Hematopoietic multipotent progenitor cell treated with erythropoietin and hydrocortisone succinate and interleukin-3 and kit ligand, for 6 days (in vitro differentiated cells): ENCODE results near the gene ACBD3.
"Not testable (repeated sequence)": the region's sequence is repeated elsewhere in the genome, so short reads cannot be mapped to it uniquely, and the experiment has no call there.

Source experiments
- DNase-seq: peaks from one replicate; pipeline ENCODE4 v3.0.0-alpha.2; 2015

ACBD3 gene

DNA sequence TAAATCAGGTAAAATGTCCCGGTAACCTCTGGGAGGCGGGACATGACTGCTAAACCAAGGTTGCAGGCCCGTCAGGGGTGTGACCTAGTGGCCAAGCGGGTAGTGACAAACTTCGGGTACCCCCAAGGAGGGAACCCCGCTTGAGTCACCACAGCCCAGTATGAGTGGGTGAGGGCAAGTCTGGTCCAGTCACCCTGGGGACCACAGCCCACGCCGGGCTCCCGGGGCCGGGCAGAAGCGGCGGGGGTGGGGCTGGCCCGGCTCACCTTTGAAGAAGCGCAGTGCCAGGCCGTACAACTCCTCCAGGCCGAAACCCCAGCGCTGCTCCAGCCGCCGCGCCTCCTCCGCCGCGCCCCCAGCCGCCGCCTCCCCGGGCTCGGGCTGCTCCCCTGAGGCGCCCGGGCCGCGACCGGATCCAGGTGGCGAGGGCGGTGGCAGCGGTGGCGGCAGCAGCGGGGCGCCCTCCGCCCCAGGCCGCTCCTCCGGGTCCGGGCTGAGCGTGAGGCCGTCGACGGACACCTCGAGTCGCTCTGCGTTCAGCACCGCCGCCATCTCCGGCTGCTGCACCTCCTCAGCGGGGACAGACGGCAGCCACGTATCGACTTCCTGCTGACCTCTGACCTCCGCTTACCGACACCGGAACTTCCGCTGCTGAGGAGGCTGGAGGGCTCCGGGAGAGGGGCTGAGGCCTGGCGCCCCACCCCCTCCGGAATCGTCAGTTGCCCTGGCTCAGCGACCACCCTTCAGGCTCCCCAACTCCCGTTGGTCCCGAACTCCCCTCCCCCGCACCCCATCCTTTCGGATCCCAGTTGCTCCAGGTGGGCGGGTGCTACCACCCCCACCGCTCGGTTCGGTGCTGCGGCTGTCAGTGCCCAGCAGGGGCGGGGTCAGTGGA is at the start of gene ACBD3:
Gene ACBD3, minus strand, starts transcription at position 618 of the 895 bp plus-strand sequence. Its CDS starts 66 bp downstream, at position 552.
- DNase-seq, result peak; percentile 94

DNA sequence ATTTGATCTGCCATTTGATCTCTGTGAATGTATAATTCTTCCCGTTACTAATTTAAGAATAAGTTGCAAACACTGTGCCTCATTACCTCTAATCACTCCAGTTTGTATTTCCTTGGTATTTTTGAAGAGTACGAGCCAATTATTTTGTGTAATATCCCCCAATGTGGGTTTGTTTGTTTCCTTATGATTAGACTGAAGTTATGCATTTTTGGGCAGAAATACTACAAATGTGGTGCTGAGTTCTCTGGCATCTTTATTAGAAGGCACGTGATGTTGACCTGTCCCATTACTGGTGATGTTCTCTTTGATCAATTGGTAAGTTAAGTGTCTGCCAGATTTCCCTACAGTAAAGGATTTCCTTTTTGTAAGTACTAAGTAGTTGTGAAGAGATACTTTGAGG is 47.3 kb upstream of the ACBD3 start:
- no peak for DNase-seq

DNA sequence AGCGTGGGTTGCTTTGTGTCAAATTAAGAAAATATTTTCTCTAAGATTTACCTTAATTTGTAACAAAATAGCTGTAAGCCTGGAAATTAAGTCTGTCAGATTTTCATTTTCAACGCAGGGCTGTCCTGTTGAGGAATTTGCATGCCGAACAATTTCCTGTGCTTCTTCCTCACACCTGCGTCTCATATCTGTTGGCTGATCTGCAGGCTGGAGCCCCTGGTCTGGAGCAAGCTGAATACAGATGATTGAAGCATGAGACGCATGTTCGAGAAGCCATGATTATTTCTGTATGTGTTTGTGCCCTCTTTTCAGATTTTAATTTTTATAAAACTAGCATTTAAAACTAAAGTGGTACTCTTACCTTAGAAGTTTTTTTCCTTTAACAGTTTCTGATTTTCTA is 46.8 kb upstream of the ACBD3 start:
- DNase-seq, result no peak

DNA sequence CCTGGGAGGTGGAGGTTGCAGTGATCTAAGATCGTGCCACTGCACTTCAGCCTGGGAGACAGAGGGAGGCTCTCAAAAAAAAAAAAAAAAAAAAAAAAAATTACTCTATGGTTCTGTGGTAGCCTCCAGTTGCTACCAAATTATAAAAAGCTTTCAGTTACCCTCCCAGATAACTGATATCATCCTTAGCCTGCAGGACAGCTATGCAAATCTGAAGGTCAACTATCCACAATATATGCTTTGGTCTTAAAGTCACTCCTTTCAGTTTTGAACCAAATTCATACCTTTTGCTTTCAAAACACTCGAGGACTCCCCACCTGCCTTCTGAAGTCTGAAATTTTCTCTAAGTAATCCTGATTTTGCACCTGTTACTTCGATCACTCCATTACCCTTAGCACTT is 40.1 kb upstream of the ACBD3 start:
- no peak for DNase-seq

DNA sequence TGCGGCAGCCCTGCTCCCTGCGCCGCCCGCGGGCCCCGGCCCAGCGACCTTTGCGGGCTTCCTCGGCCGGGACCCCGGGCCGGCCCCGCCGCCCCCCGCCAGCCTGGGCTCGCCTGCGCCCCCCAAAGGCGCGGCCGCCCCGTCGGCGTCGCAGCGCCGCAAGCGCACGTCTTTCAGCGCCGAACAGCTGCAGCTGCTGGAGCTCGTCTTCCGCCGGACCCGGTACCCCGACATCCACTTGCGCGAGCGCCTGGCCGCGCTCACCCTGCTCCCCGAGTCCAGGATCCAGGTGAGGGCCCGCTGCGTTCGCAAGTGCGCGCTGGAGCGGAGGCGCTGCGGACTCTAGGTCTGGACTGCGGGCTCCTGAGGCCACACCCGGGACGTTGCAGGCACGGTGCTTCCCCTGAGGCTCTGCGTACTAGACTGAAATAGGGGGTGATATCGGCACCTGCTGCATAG is 37.3 kb upstream of the ACBD3 start:
- peak; percentile 49 for DNase-seq

DNA sequence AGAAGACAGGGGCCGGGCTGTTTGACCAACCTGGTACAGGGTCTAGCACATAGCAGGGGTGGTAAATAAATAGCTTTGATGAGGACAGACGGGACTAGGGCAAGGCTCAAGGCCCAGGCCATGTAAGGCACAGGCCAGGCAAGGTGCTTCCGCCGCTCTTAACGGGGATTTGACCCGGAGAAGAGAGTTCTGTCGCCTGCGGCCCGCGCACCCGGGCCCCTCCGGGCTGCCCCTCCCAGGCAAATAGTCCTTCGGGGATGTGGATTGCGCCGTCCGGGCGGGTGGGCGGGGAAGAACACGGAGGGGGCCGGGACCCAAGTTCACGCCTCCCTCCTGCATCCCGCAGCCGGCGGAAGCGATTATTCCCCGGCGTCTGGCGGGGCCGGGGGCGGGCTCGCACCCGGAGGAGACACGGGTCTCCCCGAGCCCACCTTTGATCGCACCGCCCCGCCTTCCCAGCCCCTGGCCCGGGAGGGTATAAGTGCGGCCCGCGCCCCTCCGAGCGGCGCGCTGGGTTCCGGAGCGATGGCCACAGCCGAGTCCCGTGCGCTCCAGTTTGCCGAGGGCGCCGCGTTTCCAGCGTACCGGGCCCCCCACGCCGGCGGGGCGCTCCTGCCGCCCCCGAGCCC is 36.7 kb upstream of the ACBD3 start, which contains the start of gene MIXL1:
Gene MIXL1, plus strand, starts transcription at position 508 of the 629 bp plus-strand sequence. Its CDS starts 18 bp downstream, at position 526.
- peak; percentile 19 for DNase-seq

DNA sequence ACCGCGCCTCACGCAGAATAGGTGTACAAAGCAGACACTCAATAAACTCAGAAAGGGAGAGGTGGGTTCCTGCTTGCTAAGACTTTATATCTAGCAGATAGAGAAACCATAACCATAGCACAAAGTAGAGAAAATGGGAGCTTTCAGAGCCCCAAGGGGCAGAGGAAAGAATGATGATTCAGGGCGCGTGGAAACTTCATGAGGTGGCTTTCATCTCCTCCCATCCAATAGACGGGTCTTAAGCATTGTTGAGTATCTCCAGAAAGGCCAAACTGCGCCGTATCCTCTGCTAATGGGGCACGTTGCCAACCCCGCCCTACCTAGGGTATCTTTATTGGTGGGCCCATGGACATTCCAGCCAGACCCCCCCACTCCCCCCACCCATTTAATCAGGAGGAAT is 36.1 kb upstream of the ACBD3 start:
- DNase-seq, result no peak

DNA sequence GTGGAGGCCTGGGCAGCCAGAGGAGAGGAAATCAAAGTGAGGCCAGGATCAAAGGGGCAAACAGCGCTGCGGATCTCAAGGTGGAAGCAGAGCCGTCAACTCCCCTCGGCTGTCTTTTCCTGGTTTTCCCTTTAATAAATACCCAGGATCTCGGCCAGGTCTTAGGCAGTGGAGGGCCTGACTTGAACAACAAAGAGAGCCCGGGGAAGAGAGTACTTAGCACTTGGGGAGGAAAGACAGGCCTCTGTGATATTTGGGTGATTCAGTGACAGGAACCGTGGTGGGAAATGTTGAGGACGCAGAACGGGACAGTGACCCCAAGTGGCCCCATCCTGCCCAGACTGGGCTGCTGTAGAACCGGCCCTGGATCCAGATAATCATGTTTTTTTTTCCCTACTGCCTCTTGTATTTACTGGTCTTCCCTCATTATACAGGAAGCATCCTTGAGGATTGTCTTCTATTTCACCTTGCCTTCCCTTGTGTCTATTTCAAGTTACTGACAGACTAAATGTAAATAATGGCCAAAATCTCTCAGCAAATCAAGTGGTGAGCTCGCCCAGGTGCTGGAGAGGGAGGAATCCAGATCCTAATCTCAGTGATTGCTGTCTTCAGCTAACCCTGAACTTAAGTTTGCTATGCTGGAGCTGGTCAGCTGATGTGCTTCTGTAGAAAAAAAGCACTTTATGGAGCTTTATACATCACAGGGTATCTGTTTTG is 34.1 kb upstream of the ACBD3 start:
- DNase-seq, result no peak

DNA sequence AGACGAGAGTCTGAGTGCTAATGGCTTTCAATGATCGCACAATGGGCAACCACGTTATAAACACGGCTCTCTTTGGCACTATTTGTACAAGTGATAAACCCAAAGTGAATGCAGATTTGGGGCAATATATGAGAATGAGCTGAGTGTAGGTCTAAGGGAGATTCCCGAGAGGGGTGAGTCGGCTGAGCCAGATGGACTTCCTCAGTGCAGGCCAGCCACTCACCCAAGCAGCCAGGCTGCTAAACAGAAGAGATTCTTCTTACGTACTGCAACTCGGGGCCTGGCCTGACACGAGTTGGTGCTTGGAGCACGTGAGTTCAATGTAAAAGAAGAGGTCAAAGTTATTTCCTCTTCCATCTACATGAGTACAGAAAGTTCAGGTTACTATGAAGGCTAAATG is 30.7 kb upstream of the ACBD3 start:
- no peak for DNase-seq

DNA sequence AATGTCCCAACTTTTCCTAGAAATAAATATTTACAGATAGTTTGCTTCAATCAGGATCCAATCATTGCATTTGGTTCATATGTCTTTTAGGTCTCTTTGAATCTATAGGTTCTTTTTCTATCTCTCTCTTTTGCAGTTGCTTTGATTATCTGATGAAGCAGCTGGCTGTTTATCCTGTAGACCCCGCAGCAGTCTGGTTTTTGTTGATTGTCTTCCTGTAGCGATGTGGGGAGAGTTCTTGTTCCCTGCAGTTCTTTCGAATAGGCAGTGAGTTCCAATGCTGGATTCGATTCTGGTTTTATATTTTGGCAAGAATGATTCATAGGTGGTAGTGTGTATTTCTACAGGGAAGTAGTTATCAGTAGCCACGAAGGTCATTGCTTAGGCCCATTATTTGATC is 29.5 kb upstream of the ACBD3 start:
- DNase-seq, result peak; percentile 39

DNA sequence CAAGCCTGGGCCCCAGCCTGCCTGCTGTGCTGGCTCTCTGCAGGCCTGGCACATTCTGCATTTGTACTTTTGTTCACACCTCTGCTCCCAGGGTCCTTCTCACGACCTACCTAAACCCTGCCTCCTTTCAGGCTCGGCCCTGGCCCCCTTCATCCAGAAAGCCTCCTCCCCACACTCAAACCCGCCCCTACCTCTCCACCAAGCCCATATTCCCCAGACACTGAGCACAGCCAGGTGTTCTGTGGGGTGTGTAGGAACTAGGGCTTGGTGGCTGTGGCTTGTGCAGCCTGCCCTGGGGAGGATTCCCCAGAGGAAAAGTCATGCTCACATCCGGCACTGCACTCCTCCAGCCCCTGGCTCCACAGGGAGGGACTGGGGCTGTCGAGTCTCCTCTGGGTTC is 28.7 kb upstream of the ACBD3 start:
- no peak for DNase-seq

DNA sequence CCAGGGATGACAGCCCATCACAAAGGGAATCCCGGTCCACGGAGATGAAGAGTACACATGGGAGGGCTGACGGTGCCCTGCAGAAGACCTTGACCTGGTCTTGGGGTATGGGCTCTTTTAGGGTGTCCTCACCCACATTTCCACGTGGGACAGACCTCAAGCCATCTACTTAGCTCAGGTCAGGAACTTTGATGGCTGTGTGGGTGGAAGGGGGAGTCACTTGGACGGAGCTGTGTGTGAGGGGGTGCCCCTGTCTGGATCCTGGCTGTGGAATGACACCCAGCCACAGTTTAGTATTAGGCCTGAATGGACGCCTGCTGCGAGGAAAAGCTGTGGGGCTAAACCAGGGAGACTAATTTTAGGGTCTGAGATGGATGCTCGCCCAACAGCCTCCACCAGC is 26.0 kb upstream of the ACBD3 start:
- no peak for DNase-seq

DNA sequence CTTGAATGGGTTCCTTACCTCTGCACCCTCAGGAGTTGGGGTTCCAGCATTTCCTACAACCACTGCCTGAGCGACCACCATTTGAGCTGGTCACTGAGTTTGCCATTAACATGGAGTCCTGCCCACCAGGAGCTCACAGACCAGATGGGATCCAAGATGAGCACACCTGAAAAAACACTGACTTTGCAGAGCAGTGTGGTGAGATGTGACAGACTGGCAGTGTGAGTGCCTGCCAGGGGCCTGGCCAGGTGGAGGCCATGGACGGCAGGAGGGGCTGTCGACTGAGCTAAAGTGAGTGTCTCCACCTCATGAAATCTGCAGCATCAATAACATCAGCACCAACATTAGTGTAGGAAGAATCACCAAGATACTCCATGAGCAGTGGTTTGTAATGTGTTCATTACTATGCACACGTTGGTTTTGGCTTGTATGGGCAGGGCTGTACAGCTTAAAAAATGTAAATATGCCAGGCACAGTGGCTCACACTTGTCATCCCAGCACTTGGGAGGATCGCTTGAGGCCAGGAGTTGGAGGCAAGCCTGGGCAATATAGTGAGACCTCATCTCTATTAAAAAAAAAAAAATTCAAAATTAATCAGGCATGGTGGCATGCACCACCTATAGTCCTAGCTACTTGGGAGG is 24.8 kb upstream of the ACBD3 start:
- no peak for DNase-seq

DNA sequence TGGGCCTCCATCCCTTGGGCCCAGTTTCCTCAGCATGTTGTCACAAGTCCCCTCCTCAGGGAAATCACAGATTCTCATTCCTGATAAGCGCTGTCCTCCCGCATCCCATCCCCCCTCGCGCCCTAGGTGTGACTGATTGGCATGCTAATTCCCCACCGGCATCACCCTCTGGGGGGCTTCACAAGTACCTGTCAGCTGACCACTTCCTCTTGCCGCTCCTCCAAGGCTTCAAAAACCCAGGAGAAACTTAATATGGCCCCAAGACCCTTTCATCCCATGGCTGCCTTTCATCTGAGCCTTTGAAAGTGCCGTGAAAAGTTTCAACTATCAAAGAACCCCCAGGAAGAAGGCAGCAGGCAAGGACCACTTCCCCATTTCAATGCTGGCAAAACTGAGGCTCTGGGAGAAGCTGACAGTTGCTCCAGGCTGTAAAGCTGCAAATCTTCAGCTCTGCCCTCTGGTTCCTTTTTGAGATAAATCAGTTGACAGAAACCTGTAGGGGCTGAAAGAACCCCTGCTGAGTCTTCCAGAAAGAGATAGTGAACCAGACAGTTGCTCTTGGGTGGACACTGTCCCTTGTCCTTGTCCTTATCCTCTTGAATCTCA is 24.1 kb upstream of the ACBD3 start:
- DNase-seq, result no peak

DNA sequence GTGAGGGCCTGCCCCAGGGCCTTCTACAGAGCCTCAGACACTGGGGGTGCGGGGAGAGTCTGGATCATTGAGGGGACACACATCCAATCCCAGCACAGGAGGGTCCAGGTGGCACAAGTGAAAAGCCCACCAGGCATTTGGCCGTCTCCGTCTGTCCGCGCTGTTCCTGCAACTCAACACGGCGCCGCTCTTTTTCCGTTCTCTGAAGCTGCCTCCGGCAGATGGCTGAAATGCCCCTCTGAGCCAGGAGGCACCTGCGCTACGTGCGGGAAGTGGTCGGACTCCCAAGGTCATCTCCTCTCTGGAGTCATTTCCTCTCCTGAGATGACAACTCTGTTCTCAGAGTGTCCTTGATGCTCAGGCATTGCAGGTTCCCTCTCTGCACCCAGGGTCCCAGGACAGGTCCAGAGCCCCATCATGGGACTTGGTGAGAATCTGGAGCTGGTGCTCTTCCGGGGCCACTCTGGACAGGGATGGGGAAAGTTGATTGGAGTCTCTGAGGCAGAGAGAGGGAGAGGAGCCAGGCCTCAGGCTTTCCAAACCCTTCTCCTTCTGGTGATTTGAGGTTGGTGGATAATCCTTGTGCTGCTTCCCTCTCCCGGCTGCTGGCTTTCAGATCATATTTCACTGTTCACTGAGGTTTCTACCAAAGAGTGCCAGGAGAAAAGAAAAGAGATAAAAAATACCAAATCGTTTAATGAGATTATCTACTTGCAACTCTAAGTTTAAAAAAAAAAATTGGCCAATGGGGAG is 22.9 kb upstream of the ACBD3 start:
- no peak for DNase-seq

DNA sequence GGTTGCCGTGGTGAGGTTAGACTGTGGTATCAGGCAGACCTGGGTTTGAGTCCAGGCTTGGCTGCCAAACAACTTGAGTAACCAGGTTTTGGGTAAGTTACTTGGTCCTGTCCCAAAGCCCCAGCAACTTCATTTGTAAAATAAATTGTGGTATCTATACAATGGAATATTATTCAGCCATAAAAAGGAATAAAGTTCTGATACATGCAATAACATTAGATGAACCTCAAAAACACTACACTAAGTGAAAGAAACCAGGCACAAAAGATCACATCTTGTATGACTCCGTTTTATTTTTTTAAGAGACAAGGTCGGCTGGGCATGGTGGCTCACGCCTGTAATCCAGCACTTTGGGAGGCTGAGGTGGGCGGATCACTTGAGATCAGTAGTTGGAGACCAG is 20.5 kb upstream of the ACBD3 start:
- DNase-seq, result no peak

DNA sequence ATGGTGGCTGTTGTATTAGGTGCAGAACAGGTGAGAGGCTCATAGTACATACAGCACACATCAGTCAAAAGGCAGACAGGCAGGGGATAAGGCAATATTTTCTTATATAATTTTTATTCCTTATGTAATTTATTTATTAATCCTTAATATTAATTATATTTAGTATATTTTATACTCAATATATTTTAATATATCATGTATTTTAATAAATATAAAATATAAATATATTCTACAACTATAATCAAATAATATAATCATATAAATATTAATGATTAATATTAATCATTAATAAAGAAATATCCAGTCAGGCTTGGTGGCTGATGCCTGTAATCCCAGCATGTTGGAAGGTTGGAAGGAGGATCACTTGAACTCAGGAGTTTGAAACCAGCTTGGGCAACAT is 17.7 kb upstream of the ACBD3 start:
- DNase-seq, result no peak

DNA sequence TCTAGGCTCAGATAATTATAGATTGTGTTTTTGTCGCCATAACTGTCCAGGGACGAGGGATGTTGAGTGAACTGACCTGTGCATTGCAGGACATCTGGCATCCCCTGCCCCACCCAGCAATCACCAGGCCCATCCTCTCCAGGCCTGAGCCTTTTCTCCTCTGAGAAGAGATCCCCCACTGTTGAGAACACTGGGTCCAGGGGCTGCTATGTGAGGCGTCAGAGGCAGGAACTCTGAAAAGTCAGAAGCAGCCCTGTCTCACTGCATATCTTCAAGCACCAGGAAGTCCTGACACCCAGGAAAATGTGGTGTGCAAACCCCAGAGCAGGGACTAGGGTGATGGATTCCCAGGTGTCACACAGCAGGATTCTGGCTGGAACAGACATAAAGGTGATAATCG is 17.1 kb upstream of the ACBD3 start:
- no peak for DNase-seq

DNA sequence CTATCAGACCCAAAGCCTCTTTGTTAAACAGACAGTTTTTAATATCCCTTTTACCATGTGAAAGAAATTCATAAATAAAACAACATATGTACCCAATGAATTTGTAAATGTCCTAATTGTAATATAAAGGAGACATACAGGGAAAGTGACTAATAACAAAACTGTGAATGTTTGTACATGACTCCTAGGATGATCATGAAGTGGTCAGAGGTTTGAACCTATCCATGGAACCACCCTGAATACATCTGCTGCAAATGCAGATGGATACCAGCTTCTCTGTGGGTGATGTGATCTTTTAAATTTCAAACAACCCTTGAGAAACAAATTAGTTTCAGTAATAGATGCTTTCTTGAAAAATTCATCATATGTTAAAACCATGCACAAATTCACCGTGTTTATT is 16.7 kb upstream of the ACBD3 start:
- no peak for DNase-seq

DNA sequence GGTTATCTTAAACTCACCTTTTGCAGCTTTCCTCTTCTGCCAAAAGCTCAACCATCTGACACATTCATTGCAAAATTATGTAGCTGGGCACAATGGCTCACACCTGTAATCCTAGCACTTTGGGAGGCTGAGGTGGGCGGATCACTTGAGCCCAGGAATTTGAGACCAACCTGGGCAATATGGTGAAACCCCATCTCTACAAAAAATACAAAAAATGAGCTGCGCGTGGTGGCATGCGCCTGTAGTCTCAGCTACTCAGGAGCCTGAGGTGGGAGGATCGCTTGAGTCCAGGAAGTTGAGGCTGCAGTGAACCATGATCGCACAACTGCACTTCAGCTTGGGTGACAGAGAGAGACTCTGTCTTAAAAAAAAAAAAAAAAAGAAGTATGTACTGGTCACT is 16.1 kb upstream of the ACBD3 start:
- not testable (repeated sequence) for DNase-seq

DNA sequence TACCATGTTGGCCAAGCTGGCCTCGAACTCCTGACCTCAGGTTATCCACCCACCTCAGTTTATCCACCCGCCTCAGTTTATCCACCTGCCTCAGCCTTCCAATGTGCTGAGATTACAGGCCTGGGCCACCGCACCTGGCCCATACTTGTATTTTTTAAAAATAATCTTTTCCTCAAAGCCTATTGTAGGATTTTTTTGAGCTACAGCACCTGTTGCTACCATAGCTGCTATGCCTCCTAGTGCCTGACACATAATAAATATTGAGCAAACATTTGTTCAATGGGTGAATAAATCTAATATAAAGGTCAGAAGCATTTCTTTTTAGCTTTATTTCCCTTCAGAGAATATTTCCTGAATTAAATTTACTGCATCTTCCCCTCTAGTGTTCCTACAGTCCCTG is 15.7 kb upstream of the ACBD3 start:
- no peak for DNase-seq

DNA sequence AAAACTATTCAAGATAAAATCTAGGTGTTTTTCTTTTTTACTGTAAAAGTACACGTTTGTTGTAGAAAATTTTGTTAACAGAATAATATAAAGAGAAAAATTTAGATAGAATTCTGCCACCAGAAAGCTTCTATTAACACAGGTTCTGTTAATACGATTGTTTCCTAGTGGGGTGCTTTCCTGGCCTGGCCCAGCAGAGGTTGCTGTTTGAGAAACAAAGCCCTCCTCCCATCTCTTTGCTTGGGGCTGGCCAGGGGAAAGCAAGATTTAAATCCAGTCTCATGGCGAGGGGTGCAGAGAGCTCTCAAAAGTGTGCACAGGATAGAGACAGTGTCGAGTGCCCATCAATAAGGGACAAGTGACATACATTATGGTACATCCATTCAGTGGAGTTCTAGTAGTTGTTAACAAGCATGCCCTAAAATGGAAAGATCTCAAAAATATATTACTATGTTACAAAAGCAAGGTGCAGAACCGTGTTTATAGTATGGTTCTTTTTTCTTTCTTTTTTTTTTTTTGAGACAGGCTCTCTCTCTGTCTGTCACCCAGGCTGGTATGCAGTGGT is 14.6 kb upstream of the ACBD3 start:
- DNase-seq, result peak; percentile 60
